ENCODE results near the gene SYNE1. TPM values are rescaled to one million over a fixed set of nuclear protein-coding genes. Genes with fewer than 3 reads are reported as not detected.

Gene SYNE1
- total RNA-seq, 1 experiment from 2014 or later: 6.5 TPM

DNA sequence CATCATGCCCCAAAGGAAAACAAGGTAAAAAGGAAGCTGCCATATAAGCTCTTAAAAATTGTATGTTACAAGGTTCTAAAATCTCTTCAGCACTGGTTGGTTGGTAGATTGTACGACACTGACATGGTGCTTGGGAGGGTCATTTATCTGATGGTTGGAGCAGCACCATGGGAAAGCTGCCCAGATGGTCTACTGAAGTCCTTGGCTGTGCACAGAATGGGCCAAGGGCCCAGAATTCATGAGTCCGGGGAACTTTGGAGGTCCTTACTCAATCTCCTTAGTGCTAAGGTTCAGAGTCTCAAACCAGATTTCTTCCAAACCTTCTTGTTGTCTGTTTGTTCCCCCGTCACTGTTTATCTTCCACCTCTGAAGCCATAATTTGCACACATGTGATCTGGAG, 515.3 kb downstream of the SYNE1 start (continued):
- no peak for TF ChIP-seq AR (CRISPR knock-in tag; IDR thresholded peaks at IDR 0.05)
- no peak for TF ChIP-seq SMAD3 (CRISPR knock-in tag; IDR thresholded peaks at IDR 0.05; ENCODE audit: borderline replicate concordance)

- Mint-ChIP-seq H3K4me1 (peaks cover 10% of the 10 kb centered on the region; the same call in 1 of the 2 replicates), H3K36me3 (no peaks in the 10 kb centered on the region), H3K9me3 (peaks cover 5% of the 10 kb centered on the region), H3K27ac (no peak overlapping the region), H3K27me3 (ENCODE audit: low read depth) (no peaks in the 10 kb centered on the region), H3K4me3 (no peak overlapping the region)
- no peak for ATAC-seq
- DNase-seq (ENCODE audit: low spot score): no peak
- ChIA-PET CTCF (no interaction called here), POLR2A (no interaction called here)
- TF ChIP-seq HMGA2 (CRISPR knock-in tag; IDR thresholded peaks at IDR 0.05): no peak
- TF ChIP-seq CTCF (IDR thresholded peaks at IDR 0.05): no peak
- TF ChIP-seq, protein P1, sequence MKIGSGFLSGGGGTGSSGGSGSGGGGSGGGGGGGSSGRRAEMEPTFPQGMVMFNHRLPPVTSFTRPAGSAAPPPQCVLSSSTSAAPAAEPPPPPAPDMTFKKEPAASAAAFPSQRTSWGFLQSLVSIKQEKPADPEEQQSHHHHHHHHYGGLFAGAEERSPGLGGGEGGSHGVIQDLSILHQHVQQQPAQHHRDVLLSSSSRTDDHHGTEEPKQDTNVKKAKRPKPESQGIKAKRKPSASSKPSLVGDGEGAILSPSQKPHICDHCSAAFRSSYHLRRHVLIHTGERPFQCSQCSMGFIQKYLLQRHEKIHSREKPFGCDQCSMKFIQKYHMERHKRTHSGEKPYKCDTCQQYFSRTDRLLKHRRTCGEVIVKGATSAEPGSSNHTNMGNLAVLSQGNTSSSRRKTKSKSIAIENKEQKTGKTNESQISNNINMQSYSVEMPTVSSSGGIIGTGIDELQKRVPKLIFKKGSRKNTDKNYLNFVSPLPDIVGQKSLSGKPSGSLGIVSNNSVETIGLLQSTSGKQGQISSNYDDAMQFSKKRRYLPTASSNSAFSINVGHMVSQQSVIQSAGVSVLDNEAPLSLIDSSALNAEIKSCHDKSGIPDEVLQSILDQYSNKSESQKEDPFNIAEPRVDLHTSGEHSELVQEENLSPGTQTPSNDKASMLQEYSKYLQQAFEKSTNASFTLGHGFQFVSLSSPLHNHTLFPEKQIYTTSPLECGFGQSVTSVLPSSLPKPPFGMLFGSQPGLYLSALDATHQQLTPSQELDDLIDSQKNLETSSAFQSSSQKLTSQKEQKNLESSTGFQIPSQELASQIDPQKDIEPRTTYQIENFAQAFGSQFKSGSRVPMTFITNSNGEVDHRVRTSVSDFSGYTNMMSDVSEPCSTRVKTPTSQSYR (CRISPR knock-in tag; IDR thresholded peaks at IDR 0.05): no peak
- TF ChIP-seq OVOL2 (CRISPR knock-in tag; IDR thresholded peaks at IDR 0.05; ENCODE audit: borderline replicate concordance): no peak
- TF ChIP-seq, protein P2, sequence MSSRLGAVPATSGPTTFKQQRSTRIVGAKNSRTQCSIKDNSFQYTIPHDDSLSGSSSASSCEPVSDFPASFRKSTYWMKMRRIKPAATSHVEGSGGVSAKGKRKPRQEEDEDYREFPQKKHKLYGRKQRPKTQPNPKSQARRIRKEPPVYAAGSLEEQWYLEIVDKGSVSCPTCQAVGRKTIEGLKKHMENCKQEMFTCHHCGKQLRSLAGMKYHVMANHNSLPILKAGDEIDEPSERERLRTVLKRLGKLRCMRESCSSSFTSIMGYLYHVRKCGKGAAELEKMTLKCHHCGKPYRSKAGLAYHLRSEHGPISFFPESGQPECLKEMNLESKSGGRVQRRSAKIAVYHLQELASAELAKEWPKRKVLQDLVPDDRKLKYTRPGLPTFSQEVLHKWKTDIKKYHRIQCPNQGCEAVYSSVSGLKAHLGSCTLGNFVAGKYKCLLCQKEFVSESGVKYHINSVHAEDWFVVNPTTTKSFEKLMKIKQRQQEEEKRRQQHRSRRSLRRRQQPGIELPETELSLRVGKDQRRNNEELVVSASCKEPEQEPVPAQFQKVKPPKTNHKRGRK (CRISPR knock-in tag; IDR thresholded peaks at IDR 0.05; ENCODE audit: borderline replicate concordance): no peak
- TF ChIP-seq HMGXB4 (CRISPR knock-in tag; IDR thresholded peaks at IDR 0.05): no peak
- no peak for TF ChIP-seq ETV6 (CRISPR knock-in tag; IDR thresholded peaks at IDR 0.05)
- TF ChIP-seq NFE2L1 (CRISPR knock-in tag; IDR thresholded peaks at IDR 0.05): no peak
- no peak for TF ChIP-seq RORB (CRISPR knock-in tag; IDR thresholded peaks at IDR 0.05)
- TF ChIP-seq, protein P3, sequence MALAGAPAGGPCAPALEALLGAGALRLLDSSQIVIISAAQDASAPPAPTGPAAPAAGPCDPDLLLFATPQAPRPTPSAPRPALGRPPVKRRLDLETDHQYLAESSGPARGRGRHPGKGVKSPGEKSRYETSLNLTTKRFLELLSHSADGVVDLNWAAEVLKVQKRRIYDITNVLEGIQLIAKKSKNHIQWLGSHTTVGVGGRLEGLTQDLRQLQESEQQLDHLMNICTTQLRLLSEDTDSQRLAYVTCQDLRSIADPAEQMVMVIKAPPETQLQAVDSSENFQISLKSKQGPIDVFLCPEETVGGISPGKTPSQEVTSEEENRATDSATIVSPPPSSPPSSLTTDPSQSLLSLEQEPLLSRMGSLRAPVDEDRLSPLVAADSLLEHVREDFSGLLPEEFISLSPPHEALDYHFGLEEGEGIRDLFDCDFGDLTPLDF (CRISPR knock-in tag; IDR thresholded peaks at IDR 0.05): no peak
Observed at GRCh38 chr6:152119831-152120230, 517.3 kb downstream of the SYNE1 start.

Data from WTC11 (cell line).